Activated B cell treated with CpG ODN at 0.5 μM for 24 hours (primary cell): ENCODE measurements around the gene ARHGAP19. TPM values are rescaled to one million over a fixed set of nuclear protein-coding genes. Genes with fewer than 3 reads are reported as not detected.
"Not testable (repeated sequence)": the region's sequence is repeated elsewhere in the genome, so short reads cannot be mapped to it uniquely, and the experiment has no call there.

Experiments used
- ATAC-seq: fragments of 200-7000 bp; cut with Tn5 transposase; one replicate; pipeline ENCODE4 v1.10.0; 2021; ENCODE audit warnings: low read depth, mild to moderate bottlenecking, moderate library complexity
- CTCF ChIA-PET: fragments of 350-600 bp; sonication (Branson Sonifier 250); formaldehyde crosslinking; loops from one replicate; lab custom pipeline; 2021; ENCODE audit warnings: antibody characterized with exemption; lab: Charles Lee
- POLR2A ChIA-PET: fragments of 350-600 bp; sonication (Branson Sonifier 250); formaldehyde crosslinking; loops from one replicate; lab custom pipeline; 2021; ENCODE audit warnings: antibody characterized with exemption; lab: Charles Lee
- DNase-seq: peaks from one replicate; pipeline ENCODE4 v3.0.0; 2022
- H3K27ac Mint-ChIP-seq: one replicate; pipeline ENCODE4 v1.8.0; 2020; ENCODE audit warnings: mixed read lengths
- H3K27me3 Mint-ChIP-seq: one replicate; pipeline ENCODE4 v1.8.0; 2021; ENCODE audit warnings: mixed read lengths
- H3K36me3 Mint-ChIP-seq: one replicate; pipeline ENCODE4 v1.8.0; 2021; ENCODE audit warnings: low read depth, mixed read lengths
- H3K4me1 Mint-ChIP-seq: one replicate; pipeline ENCODE4 v1.8.0; 2021; ENCODE audit warnings: mixed read lengths
- H3K4me3 Mint-ChIP-seq: one replicate; pipeline ENCODE4 v1.8.0; 2020; ENCODE audit warnings: mild to moderate bottlenecking, mixed read lengths
- H3K9me3 Mint-ChIP-seq: one replicate; pipeline ENCODE4 v1.8.0; 2020; ENCODE audit warnings: mixed read lengths
- intact Hi-C: fragments of 100-400 bp; cut with micrococcal nuclease; formaldehyde crosslinking; loops from one replicate; pipeline ENCODE4 v1.15.1; 2024
- total RNA-seq: library from RNA; stranded (reverse); gene quantifications from 2 replicates; pipeline ENCODE4 v1.2.3, GENCODE V29; 2022
- TF ChIP-seq, protein P1 (sequence below): fragments of 200-600 bp; IDR thresholded peaks from one replicate; pipeline ENCODE4 v1.8.0; 2022; ENCODE audit warnings: antibody characterized with exemption, mild to moderate bottlenecking

Gene ARHGAP19
- total RNA-seq, 1 donor from 2014 or later = 14.7 TPM

DNA sequence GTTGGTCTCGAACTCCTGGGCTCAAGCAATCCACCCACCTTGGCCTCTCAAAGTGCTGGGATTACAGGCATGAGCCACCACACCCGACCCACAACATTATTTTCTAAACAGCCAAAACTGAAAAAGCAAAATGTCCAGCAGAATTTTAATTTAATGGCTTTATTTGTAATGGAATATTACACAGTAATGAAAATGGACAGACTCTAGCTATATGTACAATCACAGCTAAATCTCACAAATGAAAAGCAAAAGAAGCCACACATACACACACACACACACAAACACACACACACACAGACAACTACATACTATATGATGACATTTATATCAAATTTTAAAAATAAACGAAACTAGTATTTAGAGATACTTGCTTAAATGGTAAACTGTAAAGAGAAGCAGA, 18.7 kb downstream of the ARHGAP19 start:
- TF ChIP-seq, protein P1, sequence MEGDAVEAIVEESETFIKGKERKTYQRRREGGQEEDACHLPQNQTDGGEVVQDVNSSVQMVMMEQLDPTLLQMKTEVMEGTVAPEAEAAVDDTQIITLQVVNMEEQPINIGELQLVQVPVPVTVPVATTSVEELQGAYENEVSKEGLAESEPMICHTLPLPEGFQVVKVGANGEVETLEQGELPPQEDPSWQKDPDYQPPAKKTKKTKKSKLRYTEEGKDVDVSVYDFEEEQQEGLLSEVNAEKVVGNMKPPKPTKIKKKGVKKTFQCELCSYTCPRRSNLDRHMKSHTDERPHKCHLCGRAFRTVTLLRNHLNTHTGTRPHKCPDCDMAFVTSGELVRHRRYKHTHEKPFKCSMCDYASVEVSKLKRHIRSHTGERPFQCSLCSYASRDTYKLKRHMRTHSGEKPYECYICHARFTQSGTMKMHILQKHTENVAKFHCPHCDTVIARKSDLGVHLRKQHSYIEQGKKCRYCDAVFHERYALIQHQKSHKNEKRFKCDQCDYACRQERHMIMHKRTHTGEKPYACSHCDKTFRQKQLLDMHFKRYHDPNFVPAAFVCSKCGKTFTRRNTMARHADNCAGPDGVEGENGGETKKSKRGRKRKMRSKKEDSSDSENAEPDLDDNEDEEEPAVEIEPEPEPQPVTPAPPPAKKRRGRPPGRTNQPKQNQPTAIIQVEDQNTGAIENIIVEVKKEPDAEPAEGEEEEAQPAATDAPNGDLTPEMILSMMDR = no peak
- Mint-ChIP-seq H3K36me3 (peaks cover 3% of the 10 kb centered on the region), H3K9me3 (no peaks in the 10 kb centered on the region), H3K4me1 (peaks cover 15% of the 10 kb centered on the region), H3K4me3 (no peak overlapping the region), H3K27me3 (no peaks in the 10 kb centered on the region), H3K27ac (no peak overlapping the region)
- ChIA-PET POLR2A (interaction anchor here (0.6 kb wide), 1 partner anchor 795 kb away, joined by 3 read pairs; no protein-coding TSS in a partner anchor), CTCF (no interaction called here)
- ATAC-seq (no peak), DNase-seq (no peak)
- intact Hi-C loops = loop anchor here (10.0 kb wide), 1 partner anchor 281 kb away; no protein-coding TSS in a partner anchor

DNA sequence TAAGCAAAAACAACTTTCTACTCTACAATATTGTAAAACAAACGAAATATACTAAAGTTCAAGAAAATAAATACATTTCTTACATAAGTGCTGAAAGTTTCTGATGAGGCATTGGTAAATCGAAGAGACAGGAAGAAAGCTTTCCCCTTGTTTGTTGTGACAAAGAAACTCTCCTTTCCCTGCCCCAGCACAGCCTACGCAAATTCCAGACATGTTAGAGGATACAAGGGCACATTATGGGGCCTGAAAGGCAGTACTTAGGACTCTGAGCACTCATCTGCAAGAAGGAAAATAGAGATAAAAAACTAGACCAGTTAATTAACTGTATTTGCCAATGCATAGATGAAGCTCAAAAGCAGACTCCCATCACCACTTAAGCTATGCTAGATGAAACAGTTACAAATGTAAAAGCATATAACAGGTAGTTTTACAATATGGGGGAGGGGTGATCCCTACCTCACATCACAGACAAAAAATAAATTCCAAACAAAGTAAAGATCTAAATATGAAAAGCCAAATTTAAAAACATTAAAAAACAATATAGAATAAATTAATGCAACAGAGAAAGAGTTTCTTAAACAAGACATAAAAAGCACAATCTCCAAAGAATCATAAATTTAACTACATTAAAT, 21.8 kb downstream of the ARHGAP19 start:
- Mint-ChIP-seq H3K4me1 (peaks cover 5% of the 10 kb centered on the region), H3K9me3 (peaks cover 2% of the 10 kb centered on the region), H3K27ac (no peak overlapping the region), H3K27me3 (no peaks in the 10 kb centered on the region), H3K36me3 (peaks cover 24% of the 10 kb centered on the region), H3K4me3 (no peak overlapping the region)
- DNase-seq (no peak), ATAC-seq (no peak)
- intact Hi-C loops = loop anchor here (10.0 kb wide), 1 partner anchor 284 kb away; no protein-coding TSS in a partner anchor
- CTCF ChIA-PET = interaction anchor here (0.6 to 1.4 kb wide), 2 partner anchors 8 to 11 kb away, joined by 3 read pairs; no protein-coding TSS in a partner anchor
- POLR2A ChIA-PET = no interaction called here
- TF ChIP-seq, protein P1 = no peak

DNA sequence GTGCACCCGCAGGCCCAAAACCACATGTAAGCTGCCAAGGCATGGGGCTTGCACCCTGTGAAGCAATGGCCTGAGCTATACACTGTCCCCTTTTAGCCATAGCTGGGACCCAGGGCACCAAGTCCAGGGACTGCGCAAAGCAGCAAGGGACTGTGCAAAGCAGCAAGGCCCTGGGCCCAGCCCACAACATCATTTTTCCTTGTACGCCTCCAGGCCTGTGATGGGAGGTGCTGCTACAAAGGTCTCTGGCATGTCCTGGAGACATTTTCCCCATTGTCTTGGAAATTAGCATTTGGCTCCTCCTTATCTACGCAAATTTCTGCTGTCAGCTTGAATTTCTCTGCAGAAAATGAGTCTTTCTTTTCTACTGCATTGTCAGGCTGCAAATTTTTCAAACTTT, 24.8 kb downstream of the ARHGAP19 start:
- Mint-ChIP-seq H3K27me3 (no peaks in the 10 kb centered on the region), H3K36me3 (peaks cover 45% of the 10 kb centered on the region), H3K27ac (no peak overlapping the region), H3K4me3 (no peak overlapping the region), H3K4me1 (peaks cover 2% of the 10 kb centered on the region), H3K9me3 (peaks cover 2% of the 10 kb centered on the region)
- TF ChIP-seq, protein P1 = no peak
- ATAC-seq = no peak
- CTCF ChIA-PET = no interaction called here
- DNase-seq = no peak
- POLR2A ChIA-PET = no interaction called here
- intact Hi-C loops = no loop called here

DNA sequence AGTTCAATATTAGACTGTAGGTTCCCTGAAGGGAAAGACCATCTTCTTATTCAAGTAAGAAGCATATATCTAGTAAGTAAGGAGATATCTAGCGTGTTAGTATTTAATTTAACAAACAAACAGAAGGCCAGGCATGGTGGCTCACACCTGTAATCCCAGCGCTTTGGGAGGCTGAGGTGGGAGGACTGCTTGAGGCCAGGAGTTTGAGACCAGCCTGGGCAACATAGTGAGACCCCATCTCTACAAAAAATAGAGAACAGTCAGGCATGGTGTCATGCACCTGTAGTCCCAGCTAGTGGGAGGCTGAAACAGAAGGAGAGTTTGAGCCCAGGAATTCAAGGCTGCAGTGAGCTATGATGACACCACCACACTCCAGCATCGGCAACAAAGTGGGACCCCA, 27.3 kb downstream of the ARHGAP19 start:
- H3K27ac Mint-ChIP-seq = not testable (repeated sequence)

DNA sequence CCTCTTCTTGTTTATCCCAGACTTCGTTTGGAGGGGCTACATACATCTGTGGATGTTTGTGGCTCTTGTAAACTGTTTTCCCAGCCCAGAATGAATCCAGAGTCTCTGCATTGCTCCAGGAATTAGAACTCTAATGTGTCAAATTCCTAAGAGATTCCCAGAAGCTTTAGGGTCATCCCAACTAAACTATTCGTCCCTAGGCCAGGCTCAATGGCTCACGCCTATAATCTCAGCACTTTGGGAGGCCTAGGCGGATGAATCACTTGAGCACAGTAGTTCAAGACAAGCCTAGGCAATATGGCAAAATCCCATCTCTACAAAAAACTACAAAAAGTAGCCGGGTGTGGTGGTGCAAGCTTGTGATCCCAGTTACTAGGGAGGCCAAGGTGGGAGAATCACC, 28.5 kb downstream of the ARHGAP19 start:
- Mint-ChIP-seq H3K27ac (no peak overlapping the region), H3K36me3 (peaks cover 54% of the 10 kb centered on the region), H3K27me3 (no peaks in the 10 kb centered on the region), H3K4me3 (no peak overlapping the region), H3K9me3 (peaks cover 2% of the 10 kb centered on the region), H3K4me1 (peaks cover 2% of the 10 kb centered on the region)
- ChIA-PET POLR2A (no interaction called here), CTCF (no interaction called here)
- intact Hi-C loops = no loop called here
- no peak for DNase-seq
- TF ChIP-seq, protein P1 = no peak
- ATAC-seq = no peak

More for the DNA sequence above, 27.3 kb downstream of the ARHGAP19 start:
- DNase-seq, H3K4me3 Mint-ChIP-seq, POLR2A ChIA-PET, H3K9me3 Mint-ChIP-seq, ATAC-seq, intact Hi-C loops, H3K4me1 Mint-ChIP-seq, H3K27me3 Mint-ChIP-seq: not testable (repeated sequence)
- H3K36me3 Mint-ChIP-seq = peaks cover 51% of the 10 kb centered on the region
- CTCF ChIA-PET = interaction anchor here (1.4 kb wide), 1 partner anchor 14 kb away, joined by 3 read pairs; no protein-coding TSS in a partner anchor
